Loucy (cell line): Measurements from ENCODE around the gene BTF3L4.
"Not testable (repeated sequence)": the region's sequence is repeated elsewhere in the genome, so short reads cannot be mapped to it uniquely, and the experiment has no call there.

Source experiments
- CTCF ChIP-seq: fragments of 200-600 bp; sonication (generic); conservative IDR thresholded peaks from 2 replicates; pipeline ENCODE4 v1.5.1; 2014; ENCODE audit warnings: mild to moderate bottlenecking, antibody characterized with exemption, low read length
- EZH2phosphoT487 ChIP-seq: fragments of 200-600 bp; IDR thresholded peaks from 2 replicates; pipeline ENCODE4 v1.6.1; 2018; ENCODE audit warnings: antibody characterized with exemption, mild to moderate bottlenecking, moderate library complexity, borderline replicate concordance

DNA sequence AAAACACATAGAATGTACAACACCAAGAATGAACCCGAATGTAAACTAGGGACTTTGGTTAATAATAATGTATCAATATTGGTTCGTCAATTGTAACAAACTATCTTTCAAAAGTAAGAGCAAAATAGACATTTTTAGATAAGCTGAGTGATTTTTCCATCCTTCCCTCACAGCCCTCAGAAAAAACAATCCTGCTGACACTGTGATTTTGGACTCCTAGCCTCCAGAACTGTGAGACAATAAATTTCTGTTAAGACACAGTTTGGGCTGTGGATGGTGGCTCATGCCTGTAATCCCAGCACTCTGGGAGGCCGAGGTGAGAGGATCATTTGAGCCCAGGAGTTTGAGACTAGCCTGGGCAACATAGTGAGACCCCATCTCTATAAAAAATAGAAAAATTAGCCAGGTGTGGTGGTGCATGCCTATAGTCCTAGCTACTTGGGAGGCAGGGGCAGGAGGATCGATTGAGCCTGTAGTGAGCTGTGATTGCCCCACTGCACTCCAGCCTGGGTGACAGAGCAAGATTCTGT is 10.4 kb upstream of the BTF3L4 start:
- TF ChIP-seq CTCF, EZH2phosphoT487: not testable (repeated sequence)
